SU-DHL-6 (cell line): ENCODE data around the gene KRT38.

Experiments
- H2AFZ ChIP-seq: fragments of 200-600 bp; sonication (generic); 2 replicates; pipeline ENCODE4 v1.6.1; 2014; ENCODE audit warnings: low read depth, mild to moderate bottlenecking, moderate library complexity, mixed read lengths, antibody characterized with exemption, low read length; ENCODE audit not compliant: severe bottlenecking
- H3F3A ChIP-seq: fragments of 200-600 bp; shearing (Covaris generic); 2 replicates; pipeline ENCODE4 v1.6.0; 2016; ENCODE audit warnings: antibody characterized with exemption, mild to moderate bottlenecking; ENCODE audit not compliant: insufficient read depth
- H3K27ac ChIP-seq: fragments of 200-600 bp; sonication (generic); 2 replicates; pipeline ENCODE4 v1.5.1; 2016; ENCODE audit warnings: low read depth, mild to moderate bottlenecking, low read length, moderate library complexity, mixed read lengths
- H3K27me3 ChIP-seq: fragments of 200-600 bp; sonication (generic), shearing (Covaris generic); 2 replicates; pipeline ENCODE4 v1.6.0; 2014; ENCODE audit warnings: mild to moderate bottlenecking, low read length
- H3K36me3 ChIP-seq: fragments of 200-600 bp; sonication (generic); 2 replicates; pipeline ENCODE4 v1.6.1; 2014; ENCODE audit warnings: mild to moderate bottlenecking, low read length, mixed read lengths
- H3K4me2 ChIP-seq: fragments of 300-600, 200-600 bp; shearing (Covaris generic), sonication (generic); 2 replicates; pipeline ENCODE4 v1.6.0; 2014; ENCODE audit warnings: low read length, low read depth, mild to moderate bottlenecking; ENCODE audit not compliant: poor library complexity, severe bottlenecking
- H3K4me3 ChIP-seq: fragments of 200-600 bp; sonication (generic); 2 replicates; pipeline ENCODE4 v1.5.1; 2014; ENCODE audit warnings: antibody characterized with exemption, low read length, mild to moderate bottlenecking, mixed read lengths; ENCODE audit not compliant: insufficient read depth, poor library complexity, severe bottlenecking
- H3K79me2 ChIP-seq: fragments of 200-600 bp; sonication (generic); 2 replicates; pipeline ENCODE4 v1.6.1; 2014; ENCODE audit warnings: mild to moderate bottlenecking, low read length, moderate library complexity; ENCODE audit not compliant: insufficient read depth
- H3K9ac ChIP-seq: fragments of 200-600 bp; sonication (generic); 2 replicates; pipeline ENCODE4 v1.7.0; 2014; ENCODE audit warnings: mild to moderate bottlenecking, low read length
- H3K9me2 ChIP-seq: fragments of 200-600 bp; sonication (generic); replicated peaks from 2 replicates; pipeline ENCODE4 v1.6.1; 2014; ENCODE audit warnings: low read length; ENCODE audit not compliant: insufficient read depth
- H3K9me3 ChIP-seq: fragments of 200-600 bp; sonication (generic); 2 replicates; pipeline ENCODE4 v1.6.1; 2014; ENCODE audit warnings: low read length, mixed read lengths; ENCODE audit not compliant: insufficient read depth
- H4K20me1 ChIP-seq: fragments of 200-600 bp; sonication (generic); 2 replicates; pipeline ENCODE4 v1.6.1; 2014; ENCODE audit warnings: low read depth, mild to moderate bottlenecking, antibody characterized with exemption, low read length, moderate library complexity, mixed read lengths
- CTCF ChIP-seq: fragments of 200-600 bp; sonication (generic); IDR thresholded peaks from one replicate; pipeline ENCODE4 v1.5.1; 2017; ENCODE audit warnings: antibody characterized with exemption, mild to moderate bottlenecking, low read length, moderate library complexity; ENCODE audit not compliant: insufficient read depth, poor library complexity, severe bottlenecking
- EZH2phosphoT487 ChIP-seq: fragments of 200-600 bp; sonication (generic), shearing (Covaris generic); conservative IDR thresholded peaks from 2 replicates; pipeline ENCODE4 v1.6.1; 2018; ENCODE audit warnings: mild to moderate bottlenecking, antibody characterized with exemption, low read length, moderate library complexity, mixed read lengths

The KRT38 gene

GRCh38 chr17:41418116-41418860 is 22.5 kb downstream of the KRT38 start:
- H4K20me1 ChIP-seq = no peaks in the 10 kb centered on the region
- no peaks in the 10 kb centered on the region for H3K9me2 ChIP-seq
- no peaks in the 10 kb centered on the region for H3K79me2 ChIP-seq
- H3F3A ChIP-seq = no peaks in the 10 kb centered on the region
- H2AFZ ChIP-seq = no peak overlapping the region
- H3K9me3 ChIP-seq = no peaks in the 10 kb centered on the region
- H3K27ac ChIP-seq = no peak overlapping the region
- H3K9ac ChIP-seq = no peak overlapping the region
- H3K4me2 ChIP-seq = no peak overlapping the region
- no peaks in the 10 kb centered on the region for H3K27me3 ChIP-seq
- no peaks in the 10 kb centered on the region for H3K36me3 ChIP-seq
- no peak overlapping the region for H3K4me3 ChIP-seq
- TF ChIP-seq CTCF (no peak), EZH2phosphoT487 (no peak)

- Histone ChIP-seq H3K9ac (no peak overlapping the region), H3K4me3 (no peak overlapping the region), H4K20me1 (no peaks in the 10 kb centered on the region), H3K9me2 (no peaks in the 10 kb centered on the region), H3F3A (no peaks in the 10 kb centered on the region), H2AFZ (no peak overlapping the region), H3K27ac (no peak overlapping the region), H3K79me2 (no peaks in the 10 kb centered on the region), H3K36me3 (no peaks in the 10 kb centered on the region), H3K27me3 (no peaks in the 10 kb centered on the region), H3K4me2 (no peak overlapping the region), H3K9me3 (no peaks in the 10 kb centered on the region)
- TF ChIP-seq CTCF (peak; percentile 53), EZH2phosphoT487 (no peak)
These were observed 23.2 kb downstream of the KRT38 start for GRCh38 chr17:41417576-41418015.

GRCh38 chr17:41417127-41417526 is 23.7 kb downstream of the KRT38 start:
- Histone ChIP-seq H3K4me2 (no peak overlapping the region), H3K9me3 (no peaks in the 10 kb centered on the region), H3K27me3 (no peaks in the 10 kb centered on the region), H3K4me3 (no peak overlapping the region), H2AFZ (no peak overlapping the region), H4K20me1 (no peaks in the 10 kb centered on the region), H3K79me2 (no peaks in the 10 kb centered on the region), H3F3A (no peaks in the 10 kb centered on the region), H3K36me3 (no peaks in the 10 kb centered on the region), H3K27ac (no peak overlapping the region), H3K9ac (no peak overlapping the region), H3K9me2 (no peaks in the 10 kb centered on the region)
- TF ChIP-seq CTCF (no peak), EZH2phosphoT487 (no peak)
